GM12864 (cell line): Measurements from ENCODE around the gene PDZK1IP1.
"Not testable (repeated sequence)": the region's sequence is repeated elsewhere in the genome, so short reads cannot be mapped to it uniquely, and the experiment has no call there.

Source experiments
- DNase-seq: peaks from one replicate; pipeline ENCODE4 v3.0.0-alpha.2; 2011; ENCODE audit warnings: low read depth
- H3K4me3 ChIP-seq: 2 replicates; pipeline ENCODE4 v1.5.1; 2011; ENCODE audit warnings: mild to moderate bottlenecking, low read depth, low read length, control low read depth
- TF ChIP-seq, protein P1 (sequence below): IDR thresholded peaks from 2 replicates; pipeline ENCODE4 v1.5.1; 2011; ENCODE audit warnings: low read depth, mild to moderate bottlenecking, moderate library complexity, low read length, control low read depth, inconsistent platforms; ENCODE audit errors: missing control alignments

The PDZK1IP1 gene

DNA sequence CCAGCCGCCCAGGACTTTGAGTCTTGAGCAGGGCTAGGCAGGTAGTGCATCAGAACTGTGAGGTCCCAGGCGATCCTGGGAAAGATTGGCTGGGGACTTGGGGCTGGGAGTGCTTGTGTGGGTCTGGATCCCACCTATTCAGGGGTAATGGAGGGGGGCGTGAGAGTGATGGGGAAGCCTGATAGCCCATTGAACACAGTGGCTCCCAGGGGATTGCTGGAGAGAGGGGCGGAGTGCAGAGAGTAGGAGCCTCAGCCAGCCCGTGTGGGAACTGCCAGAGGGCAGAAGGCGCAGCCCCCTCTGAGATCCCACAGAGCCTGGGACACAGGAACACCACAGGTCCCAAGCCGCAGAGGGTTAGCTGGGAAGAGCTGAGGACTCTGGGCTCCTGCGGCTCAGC, 19.3 kb upstream of the PDZK1IP1 start:
- no peak overlapping the region for H3K4me3 ChIP-seq
- no peak for DNase-seq
- TF ChIP-seq, protein P1, sequence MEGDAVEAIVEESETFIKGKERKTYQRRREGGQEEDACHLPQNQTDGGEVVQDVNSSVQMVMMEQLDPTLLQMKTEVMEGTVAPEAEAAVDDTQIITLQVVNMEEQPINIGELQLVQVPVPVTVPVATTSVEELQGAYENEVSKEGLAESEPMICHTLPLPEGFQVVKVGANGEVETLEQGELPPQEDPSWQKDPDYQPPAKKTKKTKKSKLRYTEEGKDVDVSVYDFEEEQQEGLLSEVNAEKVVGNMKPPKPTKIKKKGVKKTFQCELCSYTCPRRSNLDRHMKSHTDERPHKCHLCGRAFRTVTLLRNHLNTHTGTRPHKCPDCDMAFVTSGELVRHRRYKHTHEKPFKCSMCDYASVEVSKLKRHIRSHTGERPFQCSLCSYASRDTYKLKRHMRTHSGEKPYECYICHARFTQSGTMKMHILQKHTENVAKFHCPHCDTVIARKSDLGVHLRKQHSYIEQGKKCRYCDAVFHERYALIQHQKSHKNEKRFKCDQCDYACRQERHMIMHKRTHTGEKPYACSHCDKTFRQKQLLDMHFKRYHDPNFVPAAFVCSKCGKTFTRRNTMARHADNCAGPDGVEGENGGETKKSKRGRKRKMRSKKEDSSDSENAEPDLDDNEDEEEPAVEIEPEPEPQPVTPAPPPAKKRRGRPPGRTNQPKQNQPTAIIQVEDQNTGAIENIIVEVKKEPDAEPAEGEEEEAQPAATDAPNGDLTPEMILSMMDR, result no peak

DNA sequence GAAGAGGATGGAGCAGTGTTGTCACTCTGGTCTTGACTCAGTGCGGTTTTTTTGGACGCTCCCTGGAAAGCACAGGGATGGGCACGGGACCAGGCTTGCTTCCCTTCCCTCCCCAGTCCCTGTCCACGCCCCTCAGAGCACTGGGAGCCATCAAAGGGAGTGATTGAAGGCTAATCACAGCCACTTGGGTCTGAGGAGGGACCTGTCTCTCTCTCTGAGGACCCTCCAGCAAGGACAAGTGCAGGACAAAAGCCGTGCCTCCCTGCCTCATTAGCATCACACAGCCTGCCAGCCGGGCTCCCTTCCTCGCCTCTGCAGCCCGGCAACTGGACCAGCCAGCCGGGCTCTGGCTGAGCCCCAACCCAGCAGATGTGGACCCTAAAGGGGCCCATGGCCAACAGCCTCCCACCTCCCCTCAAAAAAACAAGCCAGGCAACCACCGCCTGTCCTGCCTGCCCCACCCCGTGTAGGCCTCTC, 18.6 kb upstream of the PDZK1IP1 start:
- TF ChIP-seq, protein P1, result no peak
- no peak overlapping the region for H3K4me3 ChIP-seq
- DNase-seq, result no peak

DNA sequence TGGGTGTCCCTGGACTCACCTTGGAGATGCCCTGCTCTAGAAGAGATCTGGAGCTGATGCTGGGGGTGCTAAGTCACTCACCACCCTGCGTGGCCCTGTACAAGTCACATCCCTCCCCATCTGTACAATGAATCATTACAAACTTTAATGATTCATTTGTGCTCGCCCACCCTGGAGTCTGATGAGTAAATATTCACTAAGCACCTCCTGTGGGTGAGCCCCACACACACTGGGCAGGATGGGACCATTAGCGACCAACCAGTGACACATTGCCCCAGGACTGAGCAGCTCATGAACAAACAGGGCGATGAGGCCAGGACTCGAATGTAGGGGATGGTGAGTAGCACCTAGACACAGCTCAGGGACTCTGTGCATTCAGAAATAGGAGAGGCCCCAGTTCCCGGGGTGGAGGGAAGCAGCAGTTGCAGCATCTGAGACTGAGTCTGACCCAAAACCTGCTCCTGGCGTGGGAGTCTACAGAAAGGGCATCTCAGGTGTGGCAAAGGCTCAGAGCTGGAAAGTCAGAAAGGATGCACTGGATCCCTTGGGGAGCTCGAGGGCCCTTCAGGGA, 18.1 kb upstream of the PDZK1IP1 start:
- TF ChIP-seq, protein P1, result no peak
- DNase-seq, result no peak
- H3K4me3 ChIP-seq, result no peak overlapping the region

DNA sequence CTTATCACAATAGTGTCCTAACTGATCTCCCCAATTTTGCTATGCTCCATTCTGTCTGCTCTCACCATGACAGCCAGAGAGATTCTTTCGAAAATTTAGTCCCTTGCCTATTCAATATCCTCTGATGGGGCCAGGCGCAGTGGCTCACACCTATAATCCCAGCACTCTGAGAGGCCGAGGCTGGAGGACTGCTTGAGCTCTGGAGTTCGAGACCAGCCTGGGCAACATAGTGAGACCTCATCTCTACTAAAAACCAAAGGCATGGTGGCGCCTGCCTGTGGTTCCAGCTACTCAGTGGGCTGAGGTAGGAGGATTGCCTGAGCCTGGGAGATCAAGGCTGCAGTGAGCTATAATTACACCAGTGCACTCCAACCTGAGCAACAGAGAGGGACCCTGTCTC, 16.1 kb upstream of the PDZK1IP1 start:
- no peak overlapping the region for H3K4me3 ChIP-seq
- TF ChIP-seq, protein P1, result no peak
- DNase-seq, result no peak

DNA sequence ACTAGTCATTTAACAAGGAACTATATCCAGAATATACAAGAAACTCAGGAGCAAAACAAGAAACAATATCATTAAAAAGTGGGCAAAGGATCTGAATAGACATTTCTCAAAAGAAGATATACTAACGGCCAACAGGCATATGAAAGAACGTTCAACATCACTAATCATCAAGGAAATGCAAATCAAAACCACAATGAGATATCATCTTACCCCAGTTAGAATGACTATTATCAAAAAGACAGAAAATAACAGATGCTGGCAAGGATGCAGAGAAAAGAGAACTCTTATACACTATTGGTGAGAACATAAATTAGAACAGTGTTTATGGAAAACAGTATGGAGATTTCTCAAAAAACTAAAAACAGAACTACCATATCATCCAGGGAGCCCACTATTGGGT, 13.7 kb upstream of the PDZK1IP1 start:
- DNase-seq, H3K4me3 ChIP-seq: not testable (repeated sequence)

DNA sequence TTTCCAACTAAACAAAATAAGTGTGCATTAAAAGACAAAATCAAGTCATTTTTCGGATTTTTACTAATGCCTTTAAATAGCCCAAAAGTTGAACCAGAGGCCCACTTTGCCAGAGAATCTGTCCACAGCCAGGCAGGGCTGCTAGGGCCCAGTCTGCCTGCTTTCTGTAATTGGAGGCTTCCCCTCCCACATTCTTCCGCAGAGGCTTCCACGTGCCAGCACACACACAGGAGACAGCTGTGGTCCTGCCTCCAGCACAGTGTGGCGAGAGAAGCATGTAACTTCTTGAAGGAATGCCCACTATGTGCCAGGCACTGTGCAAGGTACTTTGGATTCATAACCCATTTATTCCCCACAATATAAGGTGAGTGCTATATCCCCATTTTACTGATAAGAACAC, 11.3 kb upstream of the PDZK1IP1 start:
- DNase-seq, result no peak
- H3K4me3 ChIP-seq, result no peak overlapping the region
- TF ChIP-seq, protein P1, result no peak

DNA sequence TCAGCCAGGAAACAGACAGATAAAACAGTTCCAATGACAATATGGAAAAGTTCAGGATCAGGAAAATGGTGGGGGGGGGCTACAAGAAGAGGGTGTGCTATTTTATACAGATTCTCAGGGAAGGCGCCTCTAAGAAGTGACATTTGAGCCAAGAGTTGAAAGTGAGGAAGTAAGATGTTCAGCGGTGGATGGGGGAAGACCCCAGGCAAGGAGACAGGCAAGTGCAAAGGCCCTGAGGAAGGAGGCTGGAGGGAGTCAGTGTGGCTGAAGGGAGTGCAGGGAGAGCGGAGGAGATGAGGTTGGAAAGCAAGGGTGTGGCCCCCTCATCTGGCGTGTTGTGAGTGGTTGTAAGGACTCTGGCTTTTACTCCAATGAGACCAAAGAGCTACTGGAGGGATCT, 8.4 kb upstream of the PDZK1IP1 start:
- TF ChIP-seq, protein P1, result no peak
- H3K4me3 ChIP-seq, result no peak overlapping the region
- no peak for DNase-seq
